HG02610 (cell line): ENCODE measurements around the gene PBXIP1.
A peak's percentile ranks its signal among the peaks of the same experiment; 100 is the strongest.
"Not testable (repeated sequence)": the region's sequence is repeated elsewhere in the genome, so short reads cannot be mapped to it uniquely, and the experiment has no call there.

Source experiments
- ATAC-seq: cut with Tn5 transposase; IDR thresholded peaks from one replicate; pipeline ENCODE4 v1.9.1; 2021; ENCODE audit warnings: mild to moderate bottlenecking, moderate library complexity; ENCODE audit not compliant: unreplicated experiment

Gene PBXIP1

GRCh38 chr1:154938604-154939399 is 17.1 kb downstream of the PBXIP1 start:
- no peak for ATAC-seq

- no peak for ATAC-seq
Measured at GRCh38 chr1:154937988-154938386, 17.9 kb downstream of the PBXIP1 start.

- ATAC-seq = peak; percentile 57
Measured at GRCh38 chr1:154937085-154937987, 18.6 kb downstream of the PBXIP1 start.

- ATAC-seq = peak; percentile 66
Measured at GRCh38 chr1:154936555-154937084, 19.3 kb downstream of the PBXIP1 start, which contains the start of gene PMVK. PMVK (minus strand) TSS chr1:154936719; CDS start chr1:154936685, 34 bp downstream.

- no peak for ATAC-seq
Measured at GRCh38 chr1:154935749-154936554, 19.9 kb downstream of the PBXIP1 start.

- no peak for ATAC-seq
Measured at GRCh38 chr1:154934358-154934948, 21.4 kb downstream of the PBXIP1 start.

GRCh38 chr1:154931940-154932487 is 23.9 kb downstream of the PBXIP1 start:
- no peak for ATAC-seq

- ATAC-seq = no peak
Measured at GRCh38 chr1:154926201-154926600, 29.7 kb downstream of the PBXIP1 start.

GRCh38 chr1:154925335-154926170 is 30.3 kb downstream of the PBXIP1 start:
- ATAC-seq = no peak

GRCh38 chr1:154923695-154924094 is 32.2 kb downstream of the PBXIP1 start:
- no peak for ATAC-seq

GRCh38 chr1:154913273-154913672 is 42.6 kb downstream of the PBXIP1 start:
- no peak for ATAC-seq

GRCh38 chr1:154912755-154913154 is 43.1 kb downstream of the PBXIP1 start:
- ATAC-seq = no peak

- ATAC-seq = no peak
Measured at GRCh38 chr1:154911691-154912550, 44.0 kb downstream of the PBXIP1 start.

GRCh38 chr1:154910851-154911250 is 45.0 kb downstream of the PBXIP1 start:
- ATAC-seq = no peak

- ATAC-seq = no peak
Measured at GRCh38 chr1:154908937-154909336, 47.0 kb downstream of the PBXIP1 start.

GRCh38 chr1:154908129-154908528 is 47.8 kb downstream of the PBXIP1 start:
- not testable (repeated sequence) for ATAC-seq

GRCh38 chr1:154906621-154907081 is 49.2 kb downstream of the PBXIP1 start:
- ATAC-seq = no peak
